NCI-H2081 treated with DMSO at 0.1 percent for 48 hours (cell line): ENCODE measurements around the gene ZNF396.

Source experiments
- DNase-seq: peaks from one replicate; lab custom pipeline; 2025; lab: John Stamatoyannopoulos, UW

ZNF396 gene

DNA sequence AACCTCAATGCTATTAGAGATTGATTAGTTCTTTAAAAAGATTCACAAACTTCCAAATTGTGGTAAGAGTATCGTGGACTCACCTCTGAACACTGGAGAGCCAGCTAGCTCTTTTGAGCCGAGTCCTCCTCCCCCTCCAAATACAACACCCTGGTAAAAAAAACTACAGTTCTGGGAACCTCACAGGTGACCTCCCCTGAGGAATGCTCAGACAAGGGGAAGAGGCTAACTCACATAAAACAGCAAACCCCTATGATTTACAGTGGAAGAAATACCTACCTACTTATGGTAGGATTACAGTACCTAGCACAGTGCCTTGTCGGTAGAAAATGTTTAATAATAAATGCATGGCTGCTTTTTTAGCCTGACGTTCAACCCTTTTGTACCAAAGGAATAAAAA is 41.3 kb downstream of the ZNF396 start:
- no peak for DNase-seq

DNA sequence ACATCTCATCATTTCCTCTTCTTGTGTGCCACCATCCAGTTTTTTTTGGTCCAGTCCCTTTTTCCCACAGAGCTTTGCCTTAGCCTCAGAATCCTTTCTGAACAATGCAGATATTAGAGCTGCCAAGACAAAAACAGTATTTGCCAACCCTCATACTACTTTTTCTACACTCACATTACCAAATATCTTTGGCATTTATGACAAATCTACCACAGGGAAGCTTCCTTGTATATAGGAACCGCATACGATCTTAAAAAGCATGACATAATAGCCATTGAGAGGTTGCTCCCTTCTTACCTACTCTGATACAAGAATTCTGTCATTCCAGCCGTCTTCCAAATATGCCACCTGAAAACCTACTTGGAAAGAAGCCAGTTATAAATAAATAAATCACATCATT is 42.3 kb downstream of the ZNF396 start:
- no peak for DNase-seq

DNA sequence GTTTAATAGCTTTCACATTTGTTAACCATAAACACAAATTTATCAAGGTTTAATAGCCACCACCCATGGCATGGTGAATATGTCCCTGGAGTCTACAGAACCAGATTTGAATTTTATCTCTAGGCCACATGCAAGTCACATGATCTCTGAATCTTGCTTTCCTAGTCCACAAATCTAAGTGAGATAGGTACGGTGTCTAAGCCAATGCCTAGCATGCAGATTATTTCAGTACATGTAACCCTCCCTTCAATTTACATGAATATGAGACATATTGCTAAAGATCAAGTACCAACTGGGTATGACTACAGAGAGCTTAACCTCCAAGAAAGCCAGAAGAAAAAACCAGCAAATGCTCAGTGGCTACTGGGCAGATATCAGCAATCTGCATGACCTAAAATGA is 42.9 kb downstream of the ZNF396 start:
- no peak for DNase-seq

DNA sequence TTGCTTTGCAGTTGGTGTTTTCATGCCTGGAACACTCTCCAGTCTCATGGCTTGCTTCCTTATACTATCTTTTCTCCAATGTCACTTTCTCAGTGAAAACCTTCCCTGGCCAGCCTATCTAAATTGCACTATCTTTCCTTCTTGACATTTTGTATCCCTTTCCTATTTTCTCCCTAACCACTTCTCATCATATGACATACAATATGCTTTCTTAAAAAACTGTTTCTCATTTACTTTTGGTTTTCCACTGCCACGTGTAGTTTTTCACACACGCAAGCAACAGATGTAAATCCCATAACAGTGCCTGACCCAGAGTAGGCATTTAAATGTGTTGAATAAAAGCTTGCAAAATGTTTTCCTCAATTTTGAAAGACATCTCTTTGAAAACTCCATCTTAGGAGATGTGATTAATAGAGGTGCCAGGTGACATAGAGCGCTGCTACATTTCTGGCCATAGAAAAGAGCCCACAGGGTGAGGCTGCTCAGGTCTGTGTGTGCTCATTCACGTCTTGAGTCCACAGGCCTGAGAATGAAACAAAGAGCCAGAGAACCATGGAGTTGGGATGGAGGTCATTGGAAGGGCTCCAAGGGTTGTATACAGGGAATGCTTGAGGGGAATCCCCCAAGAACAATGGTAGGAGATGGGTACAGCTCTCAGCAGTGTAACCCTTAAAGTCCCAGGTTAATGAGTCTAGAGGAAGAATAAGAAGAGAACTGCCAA is 45.6 kb downstream of the ZNF396 start:
- no peak for DNase-seq

DNA sequence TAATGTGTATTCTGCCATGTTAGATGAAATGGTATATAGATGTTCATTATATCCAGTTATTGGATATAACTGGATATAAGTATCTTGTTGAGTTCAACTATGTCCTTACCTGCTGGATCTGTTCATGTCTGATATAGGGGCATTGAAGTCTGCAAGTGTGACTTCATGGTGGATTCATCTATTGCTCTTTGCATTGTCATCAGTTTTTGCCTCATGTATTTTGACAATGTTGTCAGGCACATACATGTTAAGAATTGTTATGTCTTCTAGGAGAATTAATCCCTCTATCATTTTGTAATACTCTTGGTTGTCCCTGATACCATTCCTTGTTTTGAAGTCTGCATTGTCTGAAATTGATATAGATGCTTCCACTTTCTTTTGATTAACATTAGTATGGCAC is 48.3 kb downstream of the ZNF396 start:
- DNase-seq: no peak

DNA sequence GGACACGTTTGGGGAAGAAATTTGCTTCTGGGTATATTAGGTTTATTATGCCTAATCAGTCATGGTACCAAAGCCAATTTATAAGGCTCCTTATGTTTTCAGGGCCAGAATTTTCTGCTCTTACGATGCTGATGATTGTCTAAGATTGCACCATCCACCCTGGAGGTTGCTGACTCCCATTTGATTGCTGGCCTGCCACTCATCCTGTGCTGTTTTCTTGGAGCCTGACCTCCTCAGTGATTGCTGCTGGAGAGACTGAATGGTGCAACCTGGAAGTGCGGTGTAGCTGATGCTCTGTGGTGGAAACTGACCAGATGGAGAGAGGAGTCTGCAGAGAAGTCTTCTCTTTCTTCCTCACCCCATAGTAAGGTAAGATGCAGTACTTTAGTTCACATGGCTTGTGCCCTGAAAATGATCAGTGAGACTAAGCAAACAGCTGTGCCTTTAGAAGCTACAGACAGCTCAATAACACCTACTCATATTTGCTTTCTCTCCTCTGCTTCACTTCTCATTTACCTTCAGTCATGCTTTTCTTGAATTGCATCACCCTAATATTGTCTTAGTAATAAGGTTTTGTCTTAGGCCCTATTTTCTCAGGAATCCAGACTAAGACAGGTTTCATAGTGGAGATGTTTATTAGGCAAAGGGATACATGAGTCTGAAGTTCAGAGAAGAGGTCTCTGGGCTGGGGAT is 50.3 kb downstream of the ZNF396 start:
- no peak for DNase-seq

DNA sequence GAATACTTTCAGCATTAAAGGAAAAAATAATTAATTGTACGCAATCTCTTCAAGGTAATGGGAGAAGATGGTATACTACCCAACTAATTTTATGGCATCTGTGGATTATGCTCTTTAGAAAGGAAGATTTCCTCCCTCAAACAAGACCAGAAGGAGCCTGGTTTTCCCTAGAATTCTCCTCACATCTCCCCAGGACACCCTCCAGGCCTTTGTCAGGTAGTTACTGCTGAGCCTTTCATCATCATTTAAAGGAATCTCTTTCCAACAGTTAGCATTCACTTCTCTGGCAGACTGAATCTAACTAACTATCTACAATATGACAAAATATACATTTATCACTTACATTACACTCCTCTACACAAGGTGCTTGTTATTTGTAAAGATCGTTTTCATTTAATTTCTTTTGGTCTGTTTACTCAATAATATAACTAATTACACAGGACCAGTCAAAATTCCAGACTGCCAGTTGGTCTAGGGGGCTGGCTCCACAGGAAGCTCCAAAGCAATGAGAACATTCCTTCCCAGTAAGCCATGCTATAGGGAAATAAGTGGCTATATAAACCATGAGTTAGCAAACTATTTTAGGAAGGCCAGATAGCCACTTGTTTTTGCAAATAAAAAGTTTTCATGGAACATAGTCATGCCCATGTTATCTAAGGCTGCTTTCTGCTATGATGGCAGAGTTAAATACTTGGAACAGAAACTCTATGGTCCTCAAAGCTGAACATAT is 52.0 kb downstream of the ZNF396 start:
- DNase-seq: no peak

DNA sequence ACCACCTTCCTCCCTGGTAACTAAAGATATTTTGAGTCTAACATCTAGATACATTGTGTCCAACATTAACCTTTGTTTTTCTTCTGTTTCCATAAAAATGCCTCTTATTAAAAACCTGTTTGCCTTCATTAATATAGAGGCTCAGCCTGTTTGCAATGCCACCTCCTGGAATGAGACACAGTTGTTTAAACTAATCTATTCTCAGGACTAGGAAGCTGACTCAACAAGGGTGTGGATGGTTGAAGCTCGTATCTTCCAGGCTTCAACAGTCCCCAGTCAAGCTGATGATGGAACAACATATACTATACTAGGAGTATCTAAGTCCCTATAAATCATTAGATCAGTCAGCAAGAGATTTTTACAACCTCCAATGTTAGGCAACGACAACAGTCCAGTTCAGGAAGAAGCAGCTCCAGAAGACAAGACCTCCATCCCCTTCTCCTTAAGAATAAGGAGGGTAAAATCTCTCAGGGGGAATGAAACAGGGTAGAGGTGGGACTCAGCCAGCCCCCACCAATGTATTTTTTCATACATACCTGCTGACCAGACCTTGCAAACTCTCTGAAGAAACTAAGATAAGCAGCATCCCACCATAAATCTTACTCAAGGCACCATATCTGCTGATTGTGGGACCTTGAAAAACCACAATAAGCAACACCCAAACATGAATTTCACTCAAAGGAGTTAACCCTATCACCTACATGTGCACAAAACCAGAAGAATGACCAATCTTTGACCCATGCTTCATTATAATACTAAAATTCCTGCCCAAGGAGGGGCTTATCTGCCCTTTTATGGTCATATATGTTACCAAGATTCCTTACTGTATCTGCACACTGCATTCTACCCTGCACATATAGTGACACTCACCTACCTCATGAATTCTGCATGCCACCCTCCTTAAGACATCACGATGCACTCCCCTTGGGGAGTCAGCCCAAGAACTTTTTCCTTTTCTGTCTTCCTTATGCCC is 54.4 kb downstream of the ZNF396 start:
- DNase-seq: no peak
